RPMI7951 (cell line): ENCODE data around the gene ST8SIA5. TPM values are rescaled to one million over a fixed set of nuclear protein-coding genes. Genes with fewer than 3 reads are reported as not detected.

ENCODE experiments used
- DNase-seq: peaks from one replicate; pipeline ENCODE4 v3.0.0-alpha.2; 2012; ENCODE audit warnings: low read depth
- total RNA-seq: library from RNA; depleted of rRNA; stranded (reverse); fragments of >200 nt; shearing (Covaris generic); gene quantifications from 2 replicates; pipeline ENCODE4 v1.2.3, GENCODE V29; 2014

ST8SIA5 gene
- total RNA-seq, 1 experiment from 2014 or later: 12.6 TPM

DNA sequence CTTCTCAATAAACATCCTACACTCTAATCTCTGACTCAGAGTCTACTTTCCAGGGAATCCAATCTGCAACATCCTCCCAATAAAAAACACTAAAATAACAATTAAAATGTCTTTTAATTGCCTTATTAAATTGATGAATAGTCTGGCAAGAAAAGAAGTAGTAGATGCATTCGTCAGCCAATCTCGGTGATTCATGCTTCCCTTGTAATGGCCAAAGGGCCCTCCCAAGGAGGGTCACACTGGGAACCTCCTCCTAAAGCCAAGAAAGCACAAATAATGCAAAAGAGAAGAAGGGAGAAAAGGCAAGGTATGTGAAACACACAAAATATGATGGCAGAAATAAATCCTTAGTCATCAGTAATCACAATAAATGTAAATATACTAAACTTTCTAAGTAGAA lies 16.8 kb downstream of the ST8SIA5 start:
- peak; percentile 29 for DNase-seq

DNA sequence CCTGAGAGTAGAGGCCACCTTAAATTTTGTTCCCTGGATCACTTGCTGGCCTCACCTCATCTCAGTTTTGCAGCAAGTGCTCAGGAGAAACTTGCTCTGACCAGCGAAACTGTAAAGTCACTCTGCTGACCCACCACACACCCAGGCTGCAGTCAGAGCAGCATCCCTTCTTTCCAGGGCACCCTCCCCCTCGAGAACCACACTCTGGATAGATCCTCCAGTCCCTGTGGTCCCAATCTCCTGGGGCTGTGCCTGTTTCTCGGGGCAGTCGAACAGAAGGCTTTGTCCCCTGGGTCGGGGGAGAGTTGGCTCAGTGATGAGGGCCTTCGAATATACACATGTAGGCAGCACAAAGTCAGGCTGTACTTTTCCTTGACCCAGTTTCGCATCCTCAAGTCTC lies 18.4 kb downstream of the ST8SIA5 start:
- no peak for DNase-seq

GRCh38 chr18:46736736-46737135 lies 20.1 kb downstream of the ST8SIA5 start:
- no peak for DNase-seq

DNA sequence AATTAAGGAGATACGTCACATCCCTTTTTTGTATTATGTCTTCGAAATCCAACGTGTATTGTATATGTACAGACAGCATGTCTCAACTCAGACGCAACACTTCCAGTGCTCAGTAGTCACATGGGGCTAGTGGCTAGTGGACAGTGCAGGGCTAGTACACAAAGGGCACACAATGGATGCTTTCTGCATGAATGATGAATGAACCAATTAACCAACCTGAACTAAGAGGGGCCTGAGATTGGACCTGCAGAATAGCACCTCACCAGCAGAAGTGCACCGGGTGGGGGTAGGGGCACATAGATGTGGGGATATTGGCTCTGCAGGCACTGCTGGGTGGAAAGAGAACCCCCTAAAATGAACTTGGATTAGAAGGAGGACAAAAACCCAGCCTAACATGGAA lies 20.7 kb downstream of the ST8SIA5 start:
- no peak for DNase-seq

DNA sequence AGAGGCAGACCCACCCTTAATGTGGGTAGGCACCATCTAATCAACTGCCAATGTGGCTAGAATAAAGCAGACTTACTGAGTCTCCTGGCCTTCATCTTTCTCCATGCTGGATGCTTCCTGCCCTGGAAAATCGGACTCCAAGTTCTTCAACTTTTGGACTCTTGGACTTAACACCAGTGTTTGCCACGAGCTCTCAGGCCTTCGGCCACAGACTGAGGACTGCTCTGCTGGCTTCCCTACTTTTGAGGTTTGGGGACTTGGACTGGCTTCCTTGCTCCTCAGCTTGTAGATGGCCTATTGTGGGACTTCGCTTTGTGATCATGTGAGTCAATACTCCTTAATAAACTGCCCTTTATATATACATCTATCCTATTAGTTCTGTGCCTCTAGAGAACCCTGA lies 21.9 kb downstream of the ST8SIA5 start:
- DNase-seq: no peak

- DNase-seq: no peak
These were observed 23.0 kb downstream of the ST8SIA5 start for GRCh38 chr18:46733872-46734271.

DNA sequence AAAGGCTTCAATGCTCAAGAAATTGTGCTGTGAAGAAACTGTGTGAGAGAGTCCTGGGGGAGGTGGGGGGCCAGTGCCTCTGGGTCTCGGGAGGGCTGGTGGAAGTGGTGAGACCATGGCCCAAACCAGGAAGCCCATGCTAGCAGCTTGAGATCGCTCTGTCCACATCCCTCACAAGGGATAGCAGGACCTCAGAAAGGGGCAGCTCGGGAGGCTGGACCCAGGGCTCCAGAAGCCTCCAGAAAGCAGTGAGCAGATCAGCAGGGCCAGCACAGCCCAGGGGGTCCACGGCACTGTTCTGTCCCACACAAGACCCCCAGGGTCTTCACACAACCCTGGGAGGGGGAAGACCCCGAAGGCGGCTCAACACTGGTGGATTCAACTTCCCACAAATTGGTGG lies 24.1 kb downstream of the ST8SIA5 start:
- no peak for DNase-seq

GRCh38 chr18:46732201-46732600 lies 24.7 kb downstream of the ST8SIA5 start:
- DNase-seq: no peak

DNA sequence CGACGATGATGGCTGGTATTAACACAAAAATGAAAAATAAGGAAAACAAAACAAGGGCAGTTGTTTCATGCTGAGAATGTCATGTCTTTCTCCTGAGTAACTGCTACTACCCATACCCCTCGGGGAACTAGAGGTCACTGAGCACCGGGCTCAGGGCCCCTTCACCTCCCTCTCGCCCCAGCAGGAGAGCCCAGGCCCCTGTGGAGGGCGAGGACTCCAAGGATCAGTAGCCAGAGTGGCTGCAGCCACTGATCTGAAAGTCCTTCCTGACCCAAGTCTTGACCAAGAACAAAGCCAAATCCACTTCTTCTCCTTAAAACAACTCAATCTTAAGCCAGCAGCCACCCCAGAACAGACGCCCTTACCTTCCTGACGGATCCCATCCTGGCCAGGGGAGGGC lies 25.5 kb downstream of the ST8SIA5 start:
- no peak for DNase-seq

DNA sequence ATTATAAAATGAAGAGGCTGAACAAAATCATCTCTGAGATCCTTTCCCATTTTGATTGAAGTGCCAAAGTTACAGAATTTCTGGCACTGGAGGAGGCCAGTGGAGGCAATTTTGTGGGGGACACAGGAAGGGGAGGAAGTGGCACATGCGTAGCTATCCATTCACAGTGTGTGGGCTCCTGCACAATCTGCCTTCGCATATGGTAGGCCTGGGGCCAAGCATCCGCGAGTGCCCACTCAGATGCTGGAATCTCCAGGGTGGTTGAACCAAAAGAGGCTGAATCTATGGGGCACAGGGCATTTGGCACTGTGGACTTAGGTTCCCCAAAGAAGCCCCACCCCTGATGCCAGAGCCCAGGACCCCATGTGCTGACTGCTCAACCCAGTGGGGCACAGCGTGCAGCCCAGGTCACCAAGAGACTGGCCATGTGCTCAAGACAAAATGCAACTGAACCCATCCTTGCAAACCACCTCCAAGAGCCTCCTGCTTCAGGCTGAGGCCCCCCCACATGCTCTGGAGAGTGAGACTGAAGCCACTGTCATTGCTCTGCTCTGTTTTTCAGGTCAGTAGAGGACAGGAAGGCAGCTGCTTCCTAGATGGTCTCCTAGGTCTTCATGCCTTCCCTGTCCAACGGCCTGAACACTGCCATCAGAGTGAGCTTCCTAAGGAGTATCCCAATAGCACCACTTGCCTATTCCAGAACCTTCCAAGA lies 28.5 kb downstream of the ST8SIA5 start:
- DNase-seq: no peak

- no peak for DNase-seq
These were observed 29.7 kb downstream of the ST8SIA5 start for GRCh38 chr18:46727177-46727576.

DNA sequence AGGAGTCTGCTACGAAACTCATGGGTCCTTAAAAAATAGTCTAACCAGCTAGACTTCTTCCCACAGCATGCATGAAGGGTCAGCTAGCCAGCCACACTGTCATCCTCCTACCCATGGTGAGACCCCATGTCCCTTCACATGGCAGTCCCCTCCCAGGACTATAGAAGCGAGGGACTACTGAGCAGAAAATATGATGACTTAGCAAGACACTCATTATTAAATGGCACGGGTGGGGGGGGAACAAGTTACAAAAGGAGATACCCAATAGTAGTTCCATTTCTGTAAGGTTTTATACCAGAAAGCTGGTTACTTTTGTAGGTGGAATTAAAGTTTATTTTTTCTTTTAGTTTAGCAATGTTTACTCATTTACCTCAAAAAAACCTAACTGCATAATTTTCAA lies 31.5 kb downstream of the ST8SIA5 start:
- no peak for DNase-seq

DNA sequence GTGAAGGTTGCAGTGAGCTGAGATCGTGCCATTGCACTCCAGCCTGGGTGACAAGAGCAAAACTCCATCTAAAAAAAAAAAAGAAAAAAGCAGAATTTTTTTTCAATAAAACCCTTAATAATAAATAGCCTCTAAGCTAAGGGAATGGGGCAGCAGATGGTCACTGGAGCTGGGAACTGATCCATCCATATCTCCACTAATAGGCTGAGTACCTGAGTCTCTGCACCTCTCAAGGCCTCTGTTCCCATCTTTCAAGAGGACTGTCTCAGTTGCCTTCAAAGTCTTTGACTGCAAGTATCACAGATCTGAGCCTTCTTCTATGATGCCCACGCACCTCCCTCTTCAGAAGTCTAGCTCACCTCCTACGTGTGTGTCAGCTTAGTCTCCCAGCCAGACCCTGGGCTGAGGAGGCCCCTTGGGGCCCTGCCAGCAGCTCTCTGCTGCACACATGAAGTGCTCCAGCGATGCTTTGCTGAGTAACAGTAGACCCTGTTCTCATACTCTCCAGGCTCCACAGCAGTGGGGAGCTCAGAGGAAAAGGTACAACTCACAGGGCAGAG lies 32.9 kb downstream of the ST8SIA5 start:
- no peak for DNase-seq

- DNase-seq: no peak
These were observed 34.8 kb downstream of the ST8SIA5 start for GRCh38 chr18:46722051-46722450.

GRCh38 chr18:46721331-46721730 lies 35.5 kb downstream of the ST8SIA5 start:
- peak; percentile 78 for DNase-seq

- no peak for DNase-seq
These were observed 36.3 kb downstream of the ST8SIA5 start for GRCh38 chr18:46720521-46720920.

GRCh38 chr18:46720092-46720491 lies 36.8 kb downstream of the ST8SIA5 start:
- no peak for DNase-seq

GRCh38 chr18:46719388-46719787 lies 37.5 kb downstream of the ST8SIA5 start:
- peak; percentile 46 for DNase-seq

DNA sequence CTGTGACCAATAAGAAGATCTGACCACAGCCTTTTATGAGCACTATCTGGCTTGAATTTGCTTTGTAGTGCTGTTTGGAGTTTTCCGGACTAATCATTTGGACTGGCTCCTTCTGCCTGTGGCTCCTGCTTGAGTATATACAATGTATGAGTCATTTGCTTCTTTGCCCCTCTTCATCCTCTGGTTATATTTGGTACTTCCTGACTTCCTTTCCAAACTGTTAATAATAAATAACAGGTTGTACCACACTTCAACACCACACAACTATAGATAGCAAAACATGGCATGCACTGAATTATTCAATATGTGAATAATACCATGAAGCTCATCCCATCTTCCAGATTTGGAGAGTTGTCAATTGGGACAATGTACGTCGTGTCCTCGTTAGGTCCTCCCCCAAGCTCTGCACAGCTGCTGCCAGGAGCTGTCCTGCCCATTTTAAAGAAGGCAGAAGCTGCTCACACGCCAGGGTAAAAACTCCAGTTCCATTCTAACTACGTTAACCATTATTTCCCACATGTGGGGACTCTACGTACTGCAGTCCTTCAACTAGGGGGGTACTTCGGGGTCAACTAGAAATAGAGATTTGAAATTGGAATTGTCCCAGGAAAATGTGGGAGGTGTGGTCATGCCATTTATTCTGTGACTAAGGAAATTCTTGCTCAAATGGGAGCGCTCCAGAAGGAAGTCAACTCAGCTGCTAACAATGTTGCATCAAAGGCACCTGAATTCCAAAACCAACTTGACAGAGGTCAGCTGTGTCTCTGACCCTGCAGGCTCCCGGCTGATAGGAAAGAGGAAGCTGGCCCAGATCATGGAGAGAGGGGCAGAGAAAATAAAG lies 38.1 kb downstream of the ST8SIA5 start:
- peak; percentile 95 for DNase-seq

DNA sequence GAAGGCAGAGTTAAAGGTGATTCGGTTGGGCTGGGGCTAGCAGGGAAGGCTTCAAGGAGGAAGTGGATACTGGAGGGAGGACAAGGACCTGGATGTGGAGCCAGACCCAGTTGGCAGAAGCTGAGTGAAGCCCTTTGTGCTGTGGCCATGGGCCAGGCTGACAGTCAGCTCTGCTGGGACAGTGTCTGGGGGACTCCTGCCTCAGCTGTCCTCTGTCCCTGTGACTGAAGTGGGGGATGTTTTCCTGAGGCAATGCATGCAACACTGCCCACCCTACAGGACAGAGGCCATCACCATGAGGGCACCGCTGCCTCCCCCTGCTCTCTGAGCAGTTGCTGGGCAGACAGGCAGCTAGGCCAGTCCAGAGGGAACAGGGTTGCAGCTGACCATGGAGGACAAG lies 40.0 kb downstream of the ST8SIA5 start:
- DNase-seq: no peak

- no peak for DNase-seq
These were observed 40.5 kb downstream of the ST8SIA5 start for GRCh38 chr18:46716336-46716735.

DNA sequence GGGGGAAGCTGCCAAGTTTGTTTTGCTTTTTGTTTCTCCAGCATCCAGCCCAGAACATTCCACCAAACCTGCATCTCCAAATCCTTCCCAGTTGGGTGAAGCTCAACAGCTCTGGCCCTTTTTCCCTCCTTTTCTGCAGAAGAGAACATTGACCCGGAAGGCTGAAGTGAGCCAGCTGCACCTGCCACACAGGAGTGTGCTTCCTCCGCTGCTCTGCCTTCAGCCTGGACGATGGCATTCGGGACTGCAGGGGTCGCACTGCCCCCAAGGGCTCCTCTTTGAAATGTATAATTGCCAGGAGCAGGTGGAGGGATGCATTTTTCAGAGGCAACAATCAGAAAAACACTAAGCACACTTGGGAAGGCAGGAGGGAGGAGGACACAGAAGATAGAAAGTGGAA lies 41.8 kb downstream of the ST8SIA5 start:
- no peak for DNase-seq

DNA sequence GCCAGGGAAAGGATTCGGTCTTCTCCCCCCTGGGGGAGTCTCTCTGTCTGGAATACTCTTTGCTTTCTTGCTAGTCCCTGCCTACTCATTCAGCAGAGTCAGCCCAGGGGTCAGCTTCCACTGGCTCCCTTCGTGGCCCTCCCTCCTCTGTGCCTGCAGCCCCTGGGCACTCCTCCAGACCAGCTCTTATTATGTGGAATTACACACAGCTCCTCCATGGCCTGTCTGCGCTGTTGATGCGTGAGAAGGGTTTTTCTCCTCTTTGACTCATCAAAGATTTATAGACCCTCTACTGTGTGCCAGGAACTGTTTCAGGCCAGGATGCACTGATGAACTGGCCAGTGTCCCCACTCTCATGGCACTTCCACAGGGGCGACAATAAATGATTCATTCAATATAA lies 44.4 kb downstream of the ST8SIA5 start:
- peak; percentile 99 for DNase-seq
